ENCODE measurements around the gene MAIP1.

Gene MAIP1

GRCh38 chr2:199989822-199990221 lies 34.4 kb downstream of the MAIP1 start:
- no peak for DNase-seq (ENCODE audit: low read depth)

- no peak for DNase-seq (ENCODE audit: low read depth)
These were observed 36.3 kb downstream of the MAIP1 start for GRCh38 chr2:199991691-199992090.

- DNase-seq (ENCODE audit: low read depth): no peak
These were observed 36.9 kb downstream of the MAIP1 start for GRCh38 chr2:199992296-199992695.

- DNase-seq (ENCODE audit: low read depth): peak; percentile 44
These were observed 39.0 kb downstream of the MAIP1 start for GRCh38 chr2:199994371-199994770.

- no peak for DNase-seq (ENCODE audit: low read depth)
These were observed 39.5 kb downstream of the MAIP1 start for GRCh38 chr2:199994896-199995295.

GRCh38 chr2:199997296-199997695 lies 41.9 kb downstream of the MAIP1 start:
- DNase-seq (ENCODE audit: low read depth): no peak

GRCh38 chr2:199999166-199999565 lies 43.8 kb downstream of the MAIP1 start:
- no peak for DNase-seq (ENCODE audit: low read depth)

GRCh38 chr2:200000444-200001163 lies 45.2 kb downstream of the MAIP1 start:
- no peak for DNase-seq (ENCODE audit: low read depth)

- no peak for DNase-seq (ENCODE audit: low read depth)
These were observed 48.1 kb downstream of the MAIP1 start for GRCh38 chr2:200003444-200003843.

- DNase-seq (ENCODE audit: low read depth): no peak
These were observed 50.3 kb downstream of the MAIP1 start for GRCh38 chr2:200005675-200006074.

- DNase-seq (ENCODE audit: low read depth): peak; percentile 83
These were observed 51.9 kb downstream of the MAIP1 start for GRCh38 chr2:200007306-200007705.

- no peak for DNase-seq (ENCODE audit: low read depth)
These were observed 57.0 kb downstream of the MAIP1 start for GRCh38 chr2:200012401-200012800.
